ENCODE data around the gene CEPT1.

DNA sequence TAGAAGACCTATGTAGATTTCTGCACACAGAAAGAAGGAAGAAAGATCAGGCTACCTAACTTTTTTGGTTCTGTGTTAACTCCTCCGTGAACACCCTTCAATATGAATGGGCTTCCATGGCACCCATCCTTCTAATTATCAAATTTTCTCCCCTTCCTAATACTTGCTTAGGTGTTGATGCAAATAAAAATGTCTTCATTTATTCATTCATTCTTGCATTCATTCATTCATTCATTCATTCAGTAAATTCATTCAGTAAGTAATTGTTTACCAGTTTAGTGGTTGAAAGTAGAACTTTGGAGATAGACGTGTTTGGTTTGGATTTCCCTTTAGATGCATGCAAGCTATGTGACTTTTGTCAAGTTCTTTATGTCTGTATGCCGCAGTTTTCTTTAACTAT lies 92.1 kb downstream of the CEPT1 start:
- no peak for TF ChIP-seq POLR2A (IDR thresholded peaks at IDR 0.05; ENCODE audit: low read depth, low read length)
- no peak for TF ChIP-seq POLR2AphosphoS5 (IDR thresholded peaks at IDR 0.05; ENCODE audit: low read depth, low read length)

All from GM12892 (cell line).